H9 (cell line): ENCODE results near the gene CCDC51. TPM values are rescaled to one million over a fixed set of nuclear protein-coding genes. Genes with fewer than 3 reads are reported as not detected.

Experiments used
- DNase-seq: peaks from one replicate; pipeline ENCODE4 v3.0.0-alpha.2; 2017
- H2AFZ ChIP-seq: one replicate; pipeline ENCODE4 v1.6.1; 2013; ENCODE audit warnings: mild to moderate bottlenecking, low read length, control low read depth, moderate library complexity
- H2AK5ac ChIP-seq: 2 replicates; pipeline ENCODE4 v1.6.1; 2013; ENCODE audit warnings: low read length, control low read depth, mixed read lengths; ENCODE audit not compliant: insufficient read length
- H2BK120ac ChIP-seq: one replicate; pipeline ENCODE4 v1.6.1; 2013; ENCODE audit warnings: low read depth, mild to moderate bottlenecking, low read length, control low read depth, inconsistent platforms; ENCODE audit not compliant: poor library complexity, severe bottlenecking
- H2BK12ac ChIP-seq: 2 replicates; pipeline ENCODE4 v1.6.1; 2013; ENCODE audit warnings: low read length, control low read depth, mixed read lengths, low read depth; ENCODE audit not compliant: insufficient read length
- H2BK15ac ChIP-seq: 2 replicates; pipeline ENCODE4 v1.6.1; 2013; ENCODE audit warnings: low read depth, low read length, control low read depth
- H2BK20ac ChIP-seq: one replicate; pipeline ENCODE4 v1.6.1; 2013; ENCODE audit warnings: low read depth, mild to moderate bottlenecking, low read length, control low read depth, inconsistent platforms; ENCODE audit not compliant: poor library complexity, severe bottlenecking
- H2BK5ac ChIP-seq: 2 replicates; pipeline ENCODE4 v1.6.1; 2013; ENCODE audit warnings: low read length, control low read depth, mixed read lengths; ENCODE audit not compliant: insufficient read length
- H3K14ac ChIP-seq: 2 replicates; pipeline ENCODE4 v1.6.1; 2013; ENCODE audit warnings: low read length, control low read depth; ENCODE audit not compliant: insufficient read depth
- H3K18ac ChIP-seq: 2 replicates; pipeline ENCODE4 v1.6.1; 2013; ENCODE audit warnings: low read depth, mild to moderate bottlenecking, mixed read lengths, low read length, control low read depth; ENCODE audit not compliant: insufficient read length
- H3K23ac ChIP-seq: 2 replicates; pipeline ENCODE4 v1.6.1; 2013; ENCODE audit warnings: low read length, control low read depth, mixed read lengths, low read depth; ENCODE audit not compliant: insufficient read length
- H3K23me2 ChIP-seq: 2 replicates; pipeline ENCODE4 v1.6.1; 2013; ENCODE audit warnings: low read depth, mild to moderate bottlenecking, mixed read lengths, low read length, control low read depth; ENCODE audit not compliant: insufficient read length, poor library complexity, severe bottlenecking
- H3K27ac ChIP-seq: 2 replicates; pipeline ENCODE4 v1.5.1; 2013; ENCODE audit warnings: low read length, control low read depth, mixed read lengths, low read depth; ENCODE audit not compliant: insufficient read length
- H3K27me3 ChIP-seq: 2 replicates; pipeline ENCODE4 v1.6.1; 2013; ENCODE audit warnings: low read length, control low read depth, inconsistent platforms; ENCODE audit not compliant: insufficient read depth
- H3K4ac ChIP-seq: 2 replicates; pipeline ENCODE4 v1.6.1; 2013; ENCODE audit warnings: low read depth, mild to moderate bottlenecking, control low read depth, inconsistent platforms, low read length, moderate library complexity
- H3K4me1 ChIP-seq: 2 replicates; pipeline ENCODE4 v1.6.1; 2013; ENCODE audit warnings: low read length, control low read depth, inconsistent platforms; ENCODE audit not compliant: insufficient read depth
- H3K4me2 ChIP-seq: 2 replicates; pipeline ENCODE4 v1.6.1; 2013; ENCODE audit warnings: low read length, control low read depth, mixed read lengths; ENCODE audit not compliant: insufficient read length, insufficient read depth
- H3K56ac ChIP-seq: 2 replicates; pipeline ENCODE4 v1.6.1; 2013; ENCODE audit warnings: low read depth, mild to moderate bottlenecking, mixed read lengths, low read length, control low read depth; ENCODE audit not compliant: insufficient read length
- H3K79me1 ChIP-seq: 2 replicates; pipeline ENCODE4 v1.6.1; 2013; ENCODE audit warnings: low read depth, mild to moderate bottlenecking, moderate library complexity, low read length, control low read depth, inconsistent platforms; ENCODE audit not compliant: insufficient read depth, poor library complexity, severe bottlenecking
- H3K79me2 ChIP-seq: 2 replicates; pipeline ENCODE4 v1.6.1; 2013; ENCODE audit warnings: low read length, control low read depth, inconsistent platforms; ENCODE audit not compliant: insufficient read depth
- H3K9ac ChIP-seq: 2 replicates; pipeline ENCODE4 v1.6.1; 2013; ENCODE audit warnings: low read length, control low read depth, mixed read lengths; ENCODE audit not compliant: insufficient read length; ENCODE audit errors: extremely low read depth
- H3K9me3 ChIP-seq: one replicate; pipeline ENCODE4 v1.6.1; 2013; ENCODE audit warnings: low read depth, low read length, inconsistent platforms; ENCODE audit not compliant: control insufficient read depth
- H3T11ph ChIP-seq: one replicate; pipeline ENCODE4 v1.6.1; 2013; ENCODE audit warnings: mild to moderate bottlenecking, low read length, control low read depth, inconsistent platforms
- H4K20me1 ChIP-seq: one replicate; pipeline ENCODE4 v1.6.1; 2013; ENCODE audit not compliant: control insufficient read depth, insufficient read length, insufficient read depth
- H4K5ac ChIP-seq: 2 replicates; pipeline ENCODE4 v1.6.1; 2013; ENCODE audit warnings: low read depth, mild to moderate bottlenecking, mixed read lengths, low read length, control low read depth; ENCODE audit not compliant: insufficient read length
- H4K8ac ChIP-seq: replicated peaks from 2 replicates; pipeline ENCODE4 v1.6.1; 2013; ENCODE audit warnings: low read length, control low read depth, mixed read lengths, low read depth; ENCODE audit not compliant: insufficient read length
- H4K91ac ChIP-seq: 2 replicates; pipeline ENCODE4 v1.6.1; 2013; ENCODE audit warnings: low read depth, mild to moderate bottlenecking, moderate library complexity, mixed read lengths, low read length, control low read depth; ENCODE audit not compliant: insufficient read length
- H3K27ac Mint-ChIP-seq, 3 experiments: 2 replicates in 2 of 3; 3 replicates in 1 of 3; pipeline ENCODE4 v1.8.0; 2020 to 2021; ENCODE audit warnings: mixed read lengths in 3 of 3, mild to moderate bottlenecking in 1 of 3, moderate library complexity in 1 of 3
- H3K27me3 Mint-ChIP-seq: 2 replicates; pipeline ENCODE4 v1.8.0; 2021; ENCODE audit warnings: low read depth, mild to moderate bottlenecking, moderate library complexity, mixed read lengths
- H3K36me3 Mint-ChIP-seq, 3 experiments: 2 replicates in 2 of 3; 3 replicates in 1 of 3; pipeline ENCODE4 v1.8.0; 2020 to 2021; ENCODE audit warnings: low read depth in 3 of 3, mixed read lengths in 3 of 3; ENCODE audit not compliant: insufficient read depth in 1 of 3
- H3K4me1 Mint-ChIP-seq, 2 experiments: 2 replicates each; pipeline ENCODE4 v1.8.0; 2020; ENCODE audit warnings: mixed read lengths in 2 of 2
- H3K4me3 Mint-ChIP-seq, 2 experiments: 2 replicates in 1 of 2; 3 replicates in 1 of 2; pipeline ENCODE4 v1.8.0; 2020 to 2021; ENCODE audit warnings: mild to moderate bottlenecking in 2 of 2, mixed read lengths in 2 of 2, moderate library complexity in 1 of 2
- H3K9me3 Mint-ChIP-seq, 2 experiments: 2 replicates in 1 of 2; 3 replicates in 1 of 2; pipeline ENCODE4 v1.8.0; 2020; ENCODE audit warnings: mild to moderate bottlenecking in 2 of 2, mixed read lengths in 2 of 2, moderate library complexity in 1 of 2
- WGBS: extraction: QIAGEN DNeasy Blood & Tissue Kit; methylation state at CpG from one replicate; pipeline ENCODE4 v1.1.7; 2013; ENCODE audit warnings: missing lambda C conversion rate, low lambda C conversion rate, mixed read lengths; ENCODE audit not compliant: insufficient read length; ENCODE audit errors: extremely low coverage; 5-methylcytosine and 5-hydroxymethylcytosine counted together
- total RNA-seq: library from RNA; stranded (reverse); gene quantifications from 2 replicates; pipeline ENCODE4 v1.2.1, GENCODE V29; 2021
- TF ChIP-seq, protein P1 (sequence below): fragments of 200-600 bp; sonication (generic); conservative IDR thresholded peaks from 3 replicates; pipeline ENCODE4 v1.8.0; 2021; ENCODE audit warnings: antibody characterized with exemption, mild to moderate bottlenecking

CCDC51 gene
- total RNA-seq, 1 experiment from 2014 or later, result 20.0 TPM

- no peak overlapping the region for H2BK15ac ChIP-seq
- H2BK120ac ChIP-seq, result no peak overlapping the region
- TF ChIP-seq, protein P1, sequence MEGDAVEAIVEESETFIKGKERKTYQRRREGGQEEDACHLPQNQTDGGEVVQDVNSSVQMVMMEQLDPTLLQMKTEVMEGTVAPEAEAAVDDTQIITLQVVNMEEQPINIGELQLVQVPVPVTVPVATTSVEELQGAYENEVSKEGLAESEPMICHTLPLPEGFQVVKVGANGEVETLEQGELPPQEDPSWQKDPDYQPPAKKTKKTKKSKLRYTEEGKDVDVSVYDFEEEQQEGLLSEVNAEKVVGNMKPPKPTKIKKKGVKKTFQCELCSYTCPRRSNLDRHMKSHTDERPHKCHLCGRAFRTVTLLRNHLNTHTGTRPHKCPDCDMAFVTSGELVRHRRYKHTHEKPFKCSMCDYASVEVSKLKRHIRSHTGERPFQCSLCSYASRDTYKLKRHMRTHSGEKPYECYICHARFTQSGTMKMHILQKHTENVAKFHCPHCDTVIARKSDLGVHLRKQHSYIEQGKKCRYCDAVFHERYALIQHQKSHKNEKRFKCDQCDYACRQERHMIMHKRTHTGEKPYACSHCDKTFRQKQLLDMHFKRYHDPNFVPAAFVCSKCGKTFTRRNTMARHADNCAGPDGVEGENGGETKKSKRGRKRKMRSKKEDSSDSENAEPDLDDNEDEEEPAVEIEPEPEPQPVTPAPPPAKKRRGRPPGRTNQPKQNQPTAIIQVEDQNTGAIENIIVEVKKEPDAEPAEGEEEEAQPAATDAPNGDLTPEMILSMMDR, result no peak
- Mint-ChIP-seq H3K27ac (peak overlapping the region in 2 of 3 experiments; percentile 17 to 39; a peak in 2 of 7 replicates), H3K9me3 (no peaks in the 10 kb centered on the region), H3K27me3 (no peaks in the 10 kb centered on the region), H3K4me1 (peaks cover 23 to 26% of the 10 kb centered on the region in 2 experiments), H3K4me3 (no peak overlapping the region), H3K36me3 (peaks cover 24 to 57% (median 56%) of the 10 kb centered on the region in 3 experiments; a peak in 6 of 7 replicates)
- H2AFZ ChIP-seq, result no peak overlapping the region
- no peak overlapping the region for H2AK5ac ChIP-seq
- H3K79me1 ChIP-seq, result no peaks in the 10 kb centered on the region
- H4K5ac ChIP-seq, result no peak overlapping the region
- no peaks in the 10 kb centered on the region for H3K27me3 ChIP-seq
- H2BK5ac ChIP-seq, result no peak overlapping the region
- H3K9ac ChIP-seq, result no peak overlapping the region
- H3K18ac ChIP-seq, result no peak overlapping the region
- H4K20me1 ChIP-seq, result no peaks in the 10 kb centered on the region
- H3K23ac ChIP-seq, result no peak overlapping the region
- no peak overlapping the region for H3K56ac ChIP-seq
- DNase-seq, result no peak
- no peak overlapping the region for H3K27ac ChIP-seq
- H3K14ac ChIP-seq, result no peak overlapping the region
- H4K91ac ChIP-seq, result no peak overlapping the region
- no peak overlapping the region for H3T11ph ChIP-seq
- H2BK12ac ChIP-seq, result no peak overlapping the region
- H3K4me2 ChIP-seq, result no peak overlapping the region
- H3K23me2 ChIP-seq, result peaks cover under 1% of the 10 kb centered on the region
- no peak overlapping the region for H2BK20ac ChIP-seq
- no CpG with 5 or more reads among the region's 8 CpGs for WGBS
- peaks cover 26% of the 10 kb centered on the region; the same call in 1 of the 2 replicates for H3K79me2 ChIP-seq
- no peaks in the 10 kb centered on the region for H3K9me3 ChIP-seq
- H3K4me1 ChIP-seq, result peaks cover 4% of the 10 kb centered on the region; the same call in 1 of the 2 replicates
- H3K4ac ChIP-seq, result no peak overlapping the region
- no peak overlapping the region for H4K8ac ChIP-seq
Observed at GRCh38 chr3:48422681-48423080, 17.2 kb downstream of the CCDC51 start.
